Mesodermal cell (in vitro differentiated cells): ENCODE data around the gene NCDN. TPM values are rescaled to one million over a fixed set of nuclear protein-coding genes. Genes with fewer than 3 reads are reported as not detected.
A peak's percentile ranks its signal among the peaks of the same experiment; 100 is the strongest.

Experiments
- H3K27ac ChIP-seq: 2 replicates; pipeline ENCODE4 v1.7.0; 2013; ENCODE audit warnings: mild to moderate bottlenecking, low read depth, low read length, moderate library complexity; ENCODE audit not compliant: severe bottlenecking
- H3K36me3 ChIP-seq: 2 replicates; pipeline ENCODE4 v1.7.1; 2013; ENCODE audit warnings: mild to moderate bottlenecking, low read length, moderate library complexity; ENCODE audit not compliant: control insufficient read depth, insufficient read depth
- H3K4me1 ChIP-seq: one replicate; pipeline ENCODE4 v1.7.1; 2013; ENCODE audit warnings: mild to moderate bottlenecking, low read length; ENCODE audit not compliant: insufficient read depth, control insufficient read depth, poor library complexity, severe bottlenecking
- H3K4me3 ChIP-seq: 2 replicates; pipeline ENCODE4 v1.7.0; 2013; ENCODE audit warnings: low read length, control low read depth, mild to moderate bottlenecking; ENCODE audit not compliant: insufficient read depth, poor library complexity, severe bottlenecking; ENCODE audit errors: extremely low read depth
- H3K9me3 ChIP-seq: 2 replicates; pipeline ENCODE4 v1.7.1; 2013; ENCODE audit warnings: mild to moderate bottlenecking, low read length, moderate library complexity; ENCODE audit not compliant: control insufficient read depth
- WGBS, 2 experiments: methylation state at CpG; one replicate each; pipeline ENCODE4 v1.1.5; 2013; ENCODE audit warnings: missing lambda C conversion rate in 2 of 2; ENCODE audit not compliant: insufficient coverage in 2 of 2; 5-methylcytosine and 5-hydroxymethylcytosine counted together
- polyA plus RNA-seq, 2 experiments: library from polyadenylated mRNA; stranded (reverse); fragments of 50-300 nt; gene quantifications; one replicate each; pipeline ENCODE4 v1.2.3, GENCODE V29; 2013

Gene NCDN, protein sequence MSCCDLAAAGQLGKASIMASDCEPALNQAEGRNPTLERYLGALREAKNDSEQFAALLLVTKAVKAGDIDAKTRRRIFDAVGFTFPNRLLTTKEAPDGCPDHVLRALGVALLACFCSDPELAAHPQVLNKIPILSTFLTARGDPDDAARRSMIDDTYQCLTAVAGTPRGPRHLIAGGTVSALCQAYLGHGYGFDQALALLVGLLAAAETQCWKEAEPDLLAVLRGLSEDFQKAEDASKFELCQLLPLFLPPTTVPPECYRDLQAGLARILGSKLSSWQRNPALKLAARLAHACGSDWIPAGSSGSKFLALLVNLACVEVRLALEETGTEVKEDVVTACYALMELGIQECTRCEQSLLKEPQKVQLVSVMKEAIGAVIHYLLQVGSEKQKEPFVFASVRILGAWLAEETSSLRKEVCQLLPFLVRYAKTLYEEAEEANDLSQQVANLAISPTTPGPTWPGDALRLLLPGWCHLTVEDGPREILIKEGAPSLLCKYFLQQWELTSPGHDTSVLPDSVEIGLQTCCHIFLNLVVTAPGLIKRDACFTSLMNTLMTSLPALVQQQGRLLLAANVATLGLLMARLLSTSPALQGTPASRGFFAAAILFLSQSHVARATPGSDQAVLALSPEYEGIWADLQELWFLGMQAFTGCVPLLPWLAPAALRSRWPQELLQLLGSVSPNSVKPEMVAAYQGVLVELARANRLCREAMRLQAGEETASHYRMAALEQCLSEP
- polyA plus RNA-seq (2013, experiment 1 of 2) = 14.3 TPM
- polyA plus RNA-seq (2013, experiment 2 of 2) = 14.0 TPM

DNA sequence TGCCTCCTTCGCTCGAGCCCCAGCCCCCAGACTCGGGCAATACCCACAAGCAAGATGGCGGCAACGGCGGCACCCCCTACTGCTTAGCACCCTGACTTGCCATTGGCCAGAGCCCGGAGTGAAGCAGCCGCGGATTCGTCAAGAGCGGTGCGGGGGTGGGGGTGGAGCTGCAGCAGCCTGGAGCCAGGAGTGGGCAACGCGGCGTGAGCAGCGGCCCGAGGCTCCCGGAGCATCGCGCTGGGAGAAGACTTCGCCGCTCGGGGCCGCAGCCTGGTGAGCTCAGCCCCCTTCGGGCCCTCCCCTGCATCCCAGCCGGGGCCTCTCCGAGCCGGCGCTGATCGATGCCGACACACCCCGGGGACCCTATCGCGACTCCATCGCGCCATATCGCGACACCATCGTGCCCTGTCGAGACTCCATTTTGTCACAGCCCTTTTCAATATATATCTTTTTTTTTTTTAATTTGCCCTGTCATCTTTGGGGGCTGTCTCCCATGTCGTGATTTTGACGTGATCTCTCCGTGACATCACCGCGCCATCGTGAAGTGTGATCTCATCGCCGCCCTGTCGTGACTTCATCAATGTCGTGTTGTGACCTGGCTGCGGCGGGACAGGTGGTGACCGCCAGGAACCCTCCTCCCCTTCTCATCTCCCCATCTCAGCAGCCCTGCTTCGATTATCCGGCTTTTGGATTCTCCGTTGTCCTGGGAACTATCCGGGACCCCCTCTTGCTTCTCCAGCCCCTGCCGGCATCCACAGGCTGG is at the start of gene NCDN:
NCDN (plus strand) TSS at position 189 of the 763 bp plus-strand sequence; CDS start at position 581, 392 bp downstream.
- WGBS, 2 experiments = 0 to 1% methylated on average over 42 to 49 of the region's 58 CpGs

DNA sequence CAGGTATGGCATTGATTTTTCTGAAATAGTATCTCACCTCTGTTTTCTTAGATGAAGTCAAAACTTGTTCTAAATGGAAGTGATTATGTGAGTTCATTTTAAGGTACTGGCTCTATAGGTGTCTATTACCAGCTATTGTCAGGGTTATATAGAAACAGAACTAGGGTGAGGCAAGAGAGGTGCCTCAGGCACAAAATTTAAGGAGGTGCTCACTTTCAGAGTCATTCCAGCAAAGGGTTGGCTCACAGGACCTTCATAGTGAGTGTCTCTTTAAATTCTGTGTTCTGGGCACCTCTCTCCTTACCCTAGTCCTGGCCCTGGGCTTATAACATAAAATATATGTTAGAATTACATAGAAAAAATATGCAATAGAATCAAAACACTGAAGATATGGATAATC is 49.7 kb upstream of the NCDN start:
- H3K4me1 ChIP-seq = no peaks in the 10 kb centered on the region
- peaks cover 16% of the 10 kb centered on the region for H3K36me3 ChIP-seq
- no peak overlapping the region for H3K4me3 ChIP-seq
- no peak overlapping the region for H3K27ac ChIP-seq
- H3K9me3 ChIP-seq = no peaks in the 10 kb centered on the region

More for the DNA sequence above, at the start of gene NCDN:
- Histone ChIP-seq H3K27ac (peak within 1 kb of the TSS; percentile 93), H3K4me3 (peak within 1 kb of the TSS; percentile 84), H3K36me3 (peaks cover 43% of the 10 kb centered on the region), H3K4me1 (peaks cover 34% of the 10 kb centered on the region), H3K9me3 (no peaks in the 10 kb centered on the region)

DNA sequence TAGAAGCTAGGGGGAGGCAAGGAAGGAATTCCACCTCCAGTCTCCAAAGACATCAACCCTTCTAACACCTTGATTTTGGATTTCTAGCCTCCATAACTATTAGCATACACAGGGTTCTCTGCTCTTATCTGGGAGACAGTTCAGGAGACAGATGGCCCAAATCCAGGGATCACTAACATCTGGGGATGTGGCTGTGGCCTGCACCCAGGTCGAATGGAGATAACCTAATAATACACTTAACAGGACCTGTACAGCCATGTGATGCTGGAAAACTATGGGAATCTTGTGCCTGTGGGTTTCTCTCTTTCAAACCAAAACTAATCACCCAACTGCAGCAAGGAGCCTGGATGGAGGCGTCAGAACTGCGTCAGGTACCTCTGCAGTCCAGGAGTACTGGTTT is 48.0 kb upstream of the NCDN start:
- H3K36me3 ChIP-seq = peaks cover 16% of the 10 kb centered on the region
- H3K4me3 ChIP-seq = no peak overlapping the region
- WGBS, 2 experiments = 60 to 100% methylated on average over 1 of the region's 3 CpGs
- no peaks in the 10 kb centered on the region for H3K4me1 ChIP-seq
- no peak overlapping the region for H3K27ac ChIP-seq
- no peaks in the 10 kb centered on the region for H3K9me3 ChIP-seq

DNA sequence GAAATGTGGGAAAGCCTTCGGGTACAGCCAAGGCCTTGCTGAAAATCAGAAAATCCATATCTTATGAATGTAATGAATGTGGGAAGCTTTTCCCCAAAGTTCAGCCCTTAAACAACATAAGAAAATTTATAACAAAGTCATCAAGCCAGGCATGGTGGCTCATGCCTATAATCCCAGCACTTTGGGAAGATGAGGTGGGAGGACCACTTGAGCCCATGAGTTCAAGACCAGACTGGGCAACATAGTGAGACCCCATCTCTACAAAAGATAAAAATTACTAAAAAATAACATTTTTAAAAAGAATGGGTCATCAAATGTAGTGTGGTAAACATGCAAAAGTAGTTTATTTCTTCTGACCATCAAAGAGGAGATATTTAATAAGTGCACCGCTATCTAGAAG is 46.3 kb upstream of the NCDN start:
- Histone ChIP-seq H3K4me3 (no peak overlapping the region), H3K27ac (no peak overlapping the region)
- WGBS, 2 experiments = 100% methylated on average over 1 of the region's 2 CpGs

DNA sequence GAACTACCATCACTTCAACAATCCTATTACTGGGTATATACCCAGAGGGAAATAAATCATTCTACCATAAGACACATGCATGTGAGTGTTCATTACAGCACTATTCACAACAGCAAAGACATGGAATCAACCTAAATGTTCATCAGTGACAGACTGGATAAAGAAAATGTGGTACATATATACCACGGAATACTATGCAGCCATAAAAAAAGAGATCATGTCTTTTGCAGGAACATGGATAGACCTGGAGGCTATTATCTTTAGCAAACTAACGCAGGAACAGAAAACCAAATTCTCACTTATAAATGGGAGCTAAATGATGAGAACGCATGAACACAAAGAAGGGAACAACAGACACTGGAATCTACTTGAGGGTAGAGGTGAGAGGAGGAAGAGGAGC is 39.4 kb upstream of the NCDN start:
- peaks cover 3% of the 10 kb centered on the region for H3K36me3 ChIP-seq
- no CpG with 5 or more reads among the region's 3 CpGs for WGBS, 2 experiments
- no peaks in the 10 kb centered on the region for H3K4me1 ChIP-seq
- no peaks in the 10 kb centered on the region for H3K9me3 ChIP-seq
- H3K4me3 ChIP-seq = no peak overlapping the region
- no peak overlapping the region for H3K27ac ChIP-seq

More for the DNA sequence above, 46.3 kb upstream of the NCDN start:
- Histone ChIP-seq H3K36me3 (peaks cover 5% of the 10 kb centered on the region), H3K4me1 (no peaks in the 10 kb centered on the region), H3K9me3 (no peaks in the 10 kb centered on the region)

DNA sequence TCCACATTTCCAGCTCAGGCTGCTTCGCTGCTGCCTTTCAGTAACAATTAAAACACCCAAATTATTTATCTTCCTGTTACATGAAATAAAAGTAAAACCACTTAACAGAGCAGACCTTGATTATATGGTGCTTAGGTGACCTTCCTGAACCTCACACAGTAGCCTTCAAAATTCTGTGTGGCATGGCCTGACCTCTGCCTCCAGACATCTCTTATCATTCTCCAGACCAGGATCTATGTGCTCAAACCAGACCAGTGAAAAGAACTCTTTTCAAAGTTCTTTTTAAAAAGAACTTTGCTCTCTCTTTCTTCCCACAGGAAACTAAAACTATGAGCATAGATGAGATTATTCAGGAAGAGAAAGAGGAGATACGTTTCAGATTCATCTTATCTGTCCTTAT is 38.2 kb upstream of the NCDN start:
- H3K9me3 ChIP-seq = no peaks in the 10 kb centered on the region
- no peaks in the 10 kb centered on the region for H3K4me1 ChIP-seq
- no peak overlapping the region for H3K4me3 ChIP-seq
- 100% methylated on average over 1 of the region's 2 CpGs; no CpG with 5 or more reads in 1 of the 2 experiments for WGBS, 2 experiments
- H3K36me3 ChIP-seq = peaks cover 8% of the 10 kb centered on the region
- no peak overlapping the region for H3K27ac ChIP-seq

DNA sequence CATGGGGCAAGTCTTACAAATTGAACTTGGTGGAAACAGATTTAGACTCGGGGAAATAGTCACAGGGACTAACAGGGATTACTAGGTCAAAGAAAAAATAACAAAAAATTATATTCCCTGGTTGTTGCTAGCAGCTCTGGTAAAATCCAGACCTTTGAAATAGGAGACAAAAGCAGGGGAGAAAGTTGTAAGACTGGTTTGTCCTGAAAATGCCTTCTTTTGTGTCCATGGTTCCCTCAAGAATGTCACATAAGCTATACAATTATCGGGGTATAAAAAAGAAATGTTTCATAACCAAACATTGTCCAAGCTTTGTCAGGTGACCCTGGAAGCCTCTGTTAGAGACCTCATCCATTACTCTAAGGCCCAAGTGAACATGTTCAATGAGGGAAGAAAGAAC is 33.5 kb upstream of the NCDN start:
- Histone ChIP-seq H3K36me3 (peaks cover 12% of the 10 kb centered on the region), H3K4me1 (no peaks in the 10 kb centered on the region), H3K27ac (no peak overlapping the region), H3K9me3 (peaks cover 5% of the 10 kb centered on the region), H3K4me3 (no peak overlapping the region)
- 100% methylated on average over 1 of the region's 2 CpGs; no CpG with 5 or more reads in 1 of the 2 experiments for whole genome bisulfite sequencing, 2 experiments

DNA sequence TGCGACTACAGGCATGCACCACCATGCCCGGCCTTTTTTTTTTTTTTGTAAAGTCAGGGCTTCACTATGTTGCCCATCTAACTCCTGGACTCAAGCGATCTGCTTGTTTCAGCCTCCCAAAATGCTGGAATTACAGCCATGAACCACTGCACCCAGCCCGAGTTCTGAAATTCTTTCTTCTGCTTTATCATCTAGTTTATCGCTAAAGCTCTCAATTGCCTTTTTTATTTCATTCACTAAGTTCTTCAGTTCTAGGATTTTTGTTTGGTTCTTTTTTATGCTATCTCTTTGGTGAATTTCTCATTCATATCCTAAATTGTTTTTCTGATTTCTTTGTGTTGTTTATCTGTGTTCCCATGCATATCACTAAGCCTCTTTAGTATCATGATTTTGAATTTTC is 27.4 kb upstream of the NCDN start:
- H3K4me1 ChIP-seq = no peaks in the 10 kb centered on the region
- H3K4me3 ChIP-seq = no peak overlapping the region
- H3K9me3 ChIP-seq = peaks cover 19% of the 10 kb centered on the region
- H3K27ac ChIP-seq = no peak overlapping the region
- H3K36me3 ChIP-seq = peaks cover 40% of the 10 kb centered on the region
- 63 to 67% methylated on average over 3 of the region's 5 CpGs for WGBS, 2 experiments

DNA sequence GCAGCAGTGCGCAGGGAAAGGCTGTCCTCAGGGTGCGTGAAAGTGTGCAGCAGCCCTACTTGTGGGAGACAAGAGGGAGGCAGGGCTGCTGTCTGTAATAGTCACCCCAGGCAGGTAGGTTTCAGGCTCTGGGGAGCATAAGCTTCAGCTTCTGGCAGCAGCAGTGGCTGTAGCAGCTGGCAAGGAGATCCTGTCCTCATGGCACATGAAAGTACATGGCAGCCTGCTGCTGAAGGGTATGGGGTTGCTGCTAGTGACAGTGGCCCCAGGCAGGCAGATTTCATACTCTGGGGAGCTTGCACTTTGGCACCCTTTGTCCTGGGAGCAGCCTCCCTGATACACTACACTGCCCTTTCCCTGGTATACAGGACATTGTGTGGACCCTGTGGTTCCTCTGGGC is 26.7 kb upstream of the NCDN start:
- no peak overlapping the region for H3K4me3 ChIP-seq
- H3K36me3 ChIP-seq = peaks cover 40% of the 10 kb centered on the region
- H3K4me1 ChIP-seq = no peaks in the 10 kb centered on the region
- no peak overlapping the region for H3K27ac ChIP-seq
- H3K9me3 ChIP-seq = peaks cover 19% of the 10 kb centered on the region
- 87 to 94% methylated on average over 2 of the region's 2 CpGs for WGBS, 2 experiments

DNA sequence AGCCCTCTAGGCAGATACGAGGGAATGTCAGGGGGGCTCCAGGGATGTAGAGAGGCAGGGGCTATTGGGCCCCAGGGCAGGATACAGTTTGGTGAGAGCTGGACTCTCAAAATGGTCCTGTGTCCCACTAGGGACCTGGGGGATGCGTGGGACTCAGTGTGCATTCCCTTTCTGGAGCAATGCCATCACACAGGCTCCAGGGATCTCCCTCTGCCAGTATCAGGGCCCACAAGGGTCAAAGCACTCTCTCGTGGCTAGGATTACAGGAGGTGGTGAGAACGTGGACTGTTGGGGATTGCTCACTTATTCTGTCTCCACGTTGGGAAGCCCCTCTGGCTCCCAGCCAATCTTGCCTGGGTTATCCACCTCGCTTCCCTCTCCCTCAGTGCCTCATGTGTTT is 26.2 kb upstream of the NCDN start:
- WGBS, 2 experiments = 98 to 100% methylated on average over 5 of the region's 6 CpGs
- peaks cover 19% of the 10 kb centered on the region for H3K9me3 ChIP-seq
- H3K27ac ChIP-seq = no peak overlapping the region
- H3K4me3 ChIP-seq = no peak overlapping the region
- H3K4me1 ChIP-seq = no peaks in the 10 kb centered on the region
- H3K36me3 ChIP-seq = peaks cover 43% of the 10 kb centered on the region
